T47D (cell line): ENCODE data around the gene HOXB8.

Experiments used
- DNase-seq, 2 experiments: peaks; one replicate each; pipeline versions ENCODE4 v3.0.0 to v3.0.0-alpha.2; 2011 to 2012; ENCODE audit warnings: low read depth in 1 of 2, low spot score in 1 of 2
- JUND ChIP-seq: IDR thresholded peaks from 2 replicates; pipeline ENCODE4 v1.6.1; 2012; ENCODE audit warnings: low read depth
- in situ Hi-C: cut with HindIII; loops from 2 replicates; pipeline ENCODE4 v1.10.0; 2016; ENCODE audit warnings: low sequenced_read_pairs, low pct_unique_long_range_greater_than_20kb

HOXB8 gene

DNA sequence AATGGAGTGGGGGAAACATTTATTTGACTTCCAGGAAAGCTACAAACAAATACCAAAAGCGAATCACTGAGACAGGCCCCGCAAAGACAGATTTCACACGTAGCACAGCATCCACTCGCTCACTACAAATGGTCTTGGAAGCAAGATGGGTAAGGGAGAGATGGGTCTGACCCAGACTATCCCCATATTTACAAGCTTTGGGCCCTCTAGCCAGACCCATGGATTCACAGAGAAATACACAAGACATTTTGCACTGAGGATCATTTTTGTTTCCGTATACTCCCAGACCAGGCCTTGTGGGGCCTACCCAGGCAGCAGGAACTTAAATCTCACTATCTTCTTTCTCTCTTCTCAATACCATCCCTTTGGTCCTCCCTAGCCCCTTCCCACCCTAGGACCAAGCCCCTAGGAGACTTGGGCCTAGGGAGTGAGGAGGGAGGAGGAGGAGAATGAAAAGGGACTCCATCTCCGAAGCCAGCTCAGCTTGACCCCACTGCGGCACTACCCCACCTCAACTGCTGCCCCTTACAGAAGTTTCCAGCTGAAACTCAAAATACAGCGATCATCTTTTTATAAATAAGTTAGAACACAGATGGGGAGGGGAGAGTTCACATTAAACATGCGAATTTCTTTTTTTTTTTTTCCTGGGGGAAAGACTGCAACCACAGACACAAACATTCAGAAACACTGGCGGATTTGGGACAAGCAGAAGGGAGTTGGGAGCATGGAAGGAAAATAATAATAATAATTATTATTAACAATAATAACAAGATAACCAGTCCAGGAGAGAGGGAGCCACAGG lies 23.6 kb downstream of the HOXB8 start:
- in situ Hi-C loops: no loop called here
- no peak for TF ChIP-seq JUND
- DNase-seq: no peak

DNA sequence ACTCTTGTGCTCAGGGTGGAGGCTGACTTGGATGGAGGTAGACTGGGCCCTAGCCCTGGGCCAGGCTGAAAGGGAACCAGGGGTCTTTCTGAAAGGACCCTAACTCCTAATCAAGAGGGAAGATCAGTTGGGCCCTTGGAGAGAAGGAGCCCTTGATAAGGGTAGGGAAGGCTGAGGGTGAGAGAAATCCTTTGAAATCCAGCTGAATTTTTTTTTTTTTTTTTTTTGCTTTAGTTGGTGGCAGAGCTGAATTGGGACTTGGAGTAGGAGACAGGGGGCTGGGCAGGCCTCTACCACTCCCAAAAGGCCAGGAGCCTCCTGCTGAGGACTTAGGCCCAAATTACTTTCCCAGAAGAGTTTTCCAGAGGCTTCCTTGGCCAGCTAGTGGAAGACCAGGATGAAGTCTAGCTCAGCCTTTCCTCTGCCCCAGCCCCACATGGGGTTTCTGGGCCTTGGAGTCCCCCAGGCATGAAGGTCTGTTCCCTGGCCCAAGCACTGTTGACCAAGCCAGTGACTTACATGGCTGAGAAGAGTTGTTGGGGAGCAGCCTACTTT lies 24.4 kb downstream of the HOXB8 start:
- TF ChIP-seq JUND: no peak
- in situ Hi-C loops: no loop called here
- no peak for DNase-seq

GRCh38 chr17:48589831-48590606 lies 25.1 kb downstream of the HOXB8 start, which contains the start of gene HOXB3:
Gene HOXB3 (minus strand): TSS chr17:48590241. CDS start chr17:48552474, 37,767 bp downstream.
- in situ Hi-C loops: no loop called here
- DNase-seq: no peak
- no peak for TF ChIP-seq JUND

DNA sequence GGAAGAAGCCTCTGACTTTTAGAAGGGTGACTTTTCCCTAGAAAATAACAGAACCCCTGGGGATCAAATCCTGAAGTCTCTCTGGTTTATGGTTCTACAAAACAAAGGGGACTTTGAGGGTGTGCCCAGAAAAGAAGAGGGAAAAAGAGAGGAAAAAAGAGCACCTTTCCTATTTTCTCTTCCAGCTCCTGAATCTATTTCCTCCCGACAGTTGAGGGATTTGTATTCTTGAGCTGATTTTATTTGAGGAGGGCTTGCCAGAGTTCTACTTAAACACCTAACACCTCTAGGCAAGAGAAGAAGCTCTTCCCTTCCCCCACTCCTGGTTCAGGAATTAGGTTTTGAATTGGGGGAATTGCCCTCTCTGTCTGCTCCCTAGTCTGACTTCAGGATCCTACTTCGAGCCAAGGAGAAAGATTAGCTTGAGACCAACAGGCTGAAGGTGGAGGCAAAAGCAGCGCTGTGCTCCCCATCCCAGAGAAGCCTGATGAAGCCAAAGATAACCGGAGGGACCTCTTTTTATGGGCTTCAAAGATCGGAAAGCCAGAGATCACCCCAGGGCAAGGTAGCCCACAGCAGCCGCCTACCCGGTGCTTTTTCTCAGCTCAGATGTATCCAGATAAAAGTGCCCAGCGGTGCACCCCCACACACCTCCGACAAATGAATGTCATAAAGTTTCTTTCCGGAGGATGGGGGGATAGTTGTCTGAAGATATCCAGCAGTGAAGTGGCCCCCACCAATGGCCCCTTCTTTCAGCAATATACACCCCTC lies 25.8 kb downstream of the HOXB8 start:
- DNase-seq: no peak
- in situ Hi-C loops: no loop called here
- no peak for TF ChIP-seq JUND

DNA sequence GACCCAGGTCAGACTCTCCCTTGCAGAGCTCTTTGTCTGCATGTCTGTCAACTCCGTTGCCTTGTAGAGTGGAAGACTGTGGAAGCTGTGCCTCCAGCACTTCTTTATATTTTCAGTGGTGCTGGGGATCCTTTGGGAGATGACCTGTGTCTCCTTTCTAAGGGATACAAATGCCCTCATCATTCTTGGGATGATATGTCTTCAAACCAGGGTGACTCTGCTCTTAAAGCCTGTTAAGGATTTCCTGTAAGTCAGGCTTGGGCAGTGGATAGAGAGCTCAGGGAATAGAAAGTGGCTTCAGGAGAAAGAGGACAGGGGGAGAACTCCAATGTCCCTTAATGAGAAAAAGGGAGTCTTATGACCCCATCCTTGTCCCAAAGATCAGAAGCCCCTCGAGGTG lies 26.6 kb downstream of the HOXB8 start:
- no peak for TF ChIP-seq JUND
- peak in 1 of 2 experiments; percentile 41 for DNase-seq
- in situ Hi-C loops: no loop called here

DNA sequence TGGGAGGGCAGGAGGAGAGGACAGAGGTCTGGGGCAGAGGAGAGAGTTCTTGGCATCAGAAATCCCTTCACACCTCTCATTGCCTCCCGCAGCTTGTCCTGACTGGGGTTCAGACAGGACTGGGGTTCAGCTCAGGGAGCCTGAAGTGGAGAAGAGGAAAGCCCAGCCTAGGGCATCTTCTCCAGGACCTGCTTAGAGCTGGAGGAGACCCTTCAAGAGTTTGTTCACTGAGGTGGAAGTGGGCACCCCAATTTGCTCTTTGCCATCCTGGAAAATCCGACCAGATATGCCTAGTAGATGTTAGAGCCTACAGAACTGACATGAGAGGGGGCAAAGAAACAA lies 27.0 kb downstream of the HOXB8 start:
- DNase-seq: no peak
- in situ Hi-C loops: no loop called here
- no peak for TF ChIP-seq JUND

- in situ Hi-C loops: no loop called here
- DNase-seq: no peak
- TF ChIP-seq JUND: no peak
These were observed 27.6 kb downstream of the HOXB8 start for GRCh38 chr17:48587276-48588073.

DNA sequence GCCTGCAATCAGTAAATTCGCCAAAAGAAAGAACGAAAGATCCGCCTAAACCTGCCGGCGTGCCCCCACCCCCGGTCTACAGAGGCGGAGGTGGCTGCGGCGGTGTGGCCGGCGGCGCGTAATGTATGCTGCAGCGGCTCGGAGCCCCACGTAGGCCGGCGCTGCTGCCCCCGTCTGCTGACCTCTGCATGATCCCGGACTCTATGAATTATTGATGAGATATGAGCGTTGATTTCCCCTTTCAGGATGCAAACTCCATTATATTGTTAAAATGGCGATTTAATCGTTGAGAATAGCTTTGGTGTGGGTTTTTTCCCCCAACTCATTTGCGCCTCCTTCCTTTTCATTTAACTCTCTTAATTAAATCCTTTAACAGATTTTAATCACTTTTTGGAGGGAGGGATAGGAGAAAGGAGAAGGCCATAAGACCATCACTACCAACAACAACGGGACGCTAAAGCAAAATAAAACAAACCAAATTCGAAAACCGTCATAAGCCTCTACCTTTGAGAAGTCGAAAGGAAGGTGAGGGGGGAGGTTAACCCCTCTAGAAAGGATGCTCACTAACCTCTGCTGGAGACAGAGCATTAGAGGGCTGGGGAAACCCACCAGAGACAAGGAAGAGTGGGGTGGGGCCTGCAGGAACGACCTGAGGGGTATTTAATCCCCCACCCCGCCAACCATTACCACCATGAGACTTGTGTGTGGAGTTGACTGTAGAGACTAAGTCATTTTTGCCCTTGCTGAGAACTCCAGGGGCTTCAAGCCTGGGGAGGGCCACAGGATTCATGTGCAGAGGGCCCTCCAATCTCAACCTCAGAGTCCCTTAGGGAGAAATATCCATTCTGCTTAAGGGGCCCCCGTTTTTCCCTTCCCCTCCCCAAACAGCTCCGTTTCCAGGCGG lies 28.5 kb downstream of the HOXB8 start:
- in situ Hi-C loops: no loop called here
- no peak for TF ChIP-seq JUND
- no peak for DNase-seq

- DNase-seq: no peak
- no peak for TF ChIP-seq JUND
- in situ Hi-C loops: no loop called here
These were observed 30.8 kb downstream of the HOXB8 start for GRCh38 chr17:48584223-48584741.

DNA sequence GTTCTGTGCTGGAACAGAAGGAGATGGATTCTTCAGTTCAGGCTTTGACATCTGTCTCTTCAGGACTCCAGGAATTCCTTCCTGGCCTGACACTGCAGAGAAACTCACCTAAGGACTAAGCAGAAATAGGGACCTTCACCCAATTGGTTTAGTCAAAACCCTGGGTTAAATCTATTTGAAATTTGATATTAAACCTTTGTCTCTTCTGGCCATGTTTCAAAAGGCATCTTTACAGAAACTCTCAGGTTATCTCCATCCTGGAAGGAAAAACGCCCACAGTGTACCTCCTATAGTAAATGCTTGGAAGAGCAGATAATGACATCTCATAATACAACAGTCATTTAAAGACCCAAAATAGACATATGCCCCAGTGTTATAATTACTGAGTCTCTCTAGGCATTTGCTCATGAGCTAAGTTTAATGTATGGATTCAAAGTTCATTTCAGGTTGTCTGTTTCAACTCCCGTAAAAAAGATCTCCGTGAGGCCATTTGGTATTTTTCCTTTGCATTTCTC lies 31.3 kb downstream of the HOXB8 start:
- in situ Hi-C loops: no loop called here
- no peak for TF ChIP-seq JUND
- no peak for DNase-seq

GRCh38 chr17:48582750-48583069 lies 32.4 kb downstream of the HOXB8 start:
- no peak for DNase-seq
- in situ Hi-C loops: no loop called here
- no peak for TF ChIP-seq JUND
